ENCODE measurements around the gene CRTC1. TPM values are rescaled to one million over a fixed set of nuclear protein-coding genes. Genes with fewer than 3 reads are reported as not detected.
A peak's percentile ranks its signal among the peaks of the same experiment; 100 is the strongest.

The CRTC1 gene
- total and polyA plus RNA-seq, 2 of the 13 experiments (the other 11 are each of a cell fraction or from before 2014, with no cell fraction given) = 2.0 to 2.7 TPM

- TF ChIP-seq CSRNP1 (CRISPR knock-in tag; IDR thresholded peaks at IDR 0.05) (peak; percentile 76; the same call in 1 of the 2 replicates), MEIS1 (CRISPR knock-in tag; IDR thresholded peaks at IDR 0.05; ENCODE audit: borderline replicate concordance) (peak; percentile 76; the same call in 1 of the 2 replicates), SMYD3 (CRISPR knock-in tag; IDR thresholded peaks at IDR 0.05) (peak; percentile 30; the same call in 1 of the 2 replicates), FOXA1 (IDR thresholded peaks at IDR 0.05) (no peak), FOXA1 (CRISPR knock-in tag; IDR thresholded peaks at IDR 0.05) (peak; percentile 78), HNF4A (CRISPR knock-in tag; IDR thresholded peaks at IDR 0.05) (peak; percentile 40), THYN1 (CRISPR knock-in tag; IDR thresholded peaks at IDR 0.05; ENCODE audit: borderline replicate concordance, low read depth) (no peak), ARNTL (CRISPR knock-in tag; IDR thresholded peaks at IDR 0.05) (peak; percentile 68; the same call in 1 of the 2 replicates), TFAP4 (IDR thresholded peaks at IDR 0.05; ENCODE audit: borderline replicate concordance, low read depth) (peak; percentile 69; the same call in 1 of the 2 replicates), DMAP1 (CRISPR knock-in tag; IDR thresholded peaks at IDR 0.05) (0 out of 2 replicates have a peak, but pooled peaks have one; percentile 25), RFXAP (CRISPR knock-in tag; IDR thresholded peaks at IDR 0.05; ENCODE audit: borderline replicate concordance) (0 out of 2 replicates have a peak, but pooled peaks have one; percentile 27), SMARCE1 (IDR thresholded peaks at IDR 0.05; ENCODE audit: borderline replicate concordance) (no peak), RBAK (CRISPR knock-in tag; IDR thresholded peaks at IDR 0.05) (no peak), KLF16 (CRISPR knock-in tag; IDR thresholded peaks at IDR 0.05) (no peak), ASH2L (IDR thresholded peaks at IDR 0.05; ENCODE audit: insufficient read length, low read depth, low read length) (peak; percentile 30), FOXO4 (CRISPR knock-in tag; conservative IDR thresholded peaks at IDR 0.05) (0 out of 2 replicates have a peak, but pooled peaks have one; percentile 64), ZNF580 (CRISPR knock-in tag; IDR thresholded peaks at IDR 0.05; ENCODE audit: borderline replicate concordance, low read depth) (peak; percentile 52; the same call in 1 of the 2 replicates), FOXA3 (CRISPR knock-in tag; IDR thresholded peaks at IDR 0.05) (peak; percentile 73), PAWR (CRISPR knock-in tag; IDR thresholded peaks at IDR 0.05; ENCODE audit: borderline replicate concordance) (no peak), MBNL3 (CRISPR knock-in tag; conservative IDR thresholded peaks at IDR 0.05) (no peak), THAP11 (CRISPR knock-in tag; IDR thresholded peaks at IDR 0.05) (peak; percentile 29; the same call in 1 of the 2 replicates), STAT6 (CRISPR knock-in tag; IDR thresholded peaks at IDR 0.05; ENCODE audit: borderline replicate concordance) (no peak)
Observed at GRCh38 chr19:18798384-18799352, 115.2 kb downstream of the CRTC1 start (continued).

Data from HepG2 (cell line).